GM12891 (cell line): ENCODE measurements around the gene NRXN3.

ENCODE experiments used
- PAX5 ChIP-seq: IDR thresholded peaks from 2 replicates; pipeline ENCODE4 v1.6.1; 2011; ENCODE audit warnings: low read length, moderate library complexity, mild to moderate bottlenecking; ENCODE audit not compliant: insufficient read depth, severe bottlenecking
- POLR2A ChIP-seq: IDR thresholded peaks from 2 replicates; pipeline ENCODE4 v1.6.1; 2011; ENCODE audit warnings: low read depth, low read length, control low read depth
- POLR2AphosphoS5 ChIP-seq: IDR thresholded peaks from 2 replicates; pipeline ENCODE4 v1.6.1; 2011; ENCODE audit warnings: low read depth, low read length, control low read depth
- TAF1 ChIP-seq: IDR thresholded peaks from 2 replicates; pipeline ENCODE4 v1.6.1; 2011; ENCODE audit warnings: low read depth, low read length, control low read depth

DNA sequence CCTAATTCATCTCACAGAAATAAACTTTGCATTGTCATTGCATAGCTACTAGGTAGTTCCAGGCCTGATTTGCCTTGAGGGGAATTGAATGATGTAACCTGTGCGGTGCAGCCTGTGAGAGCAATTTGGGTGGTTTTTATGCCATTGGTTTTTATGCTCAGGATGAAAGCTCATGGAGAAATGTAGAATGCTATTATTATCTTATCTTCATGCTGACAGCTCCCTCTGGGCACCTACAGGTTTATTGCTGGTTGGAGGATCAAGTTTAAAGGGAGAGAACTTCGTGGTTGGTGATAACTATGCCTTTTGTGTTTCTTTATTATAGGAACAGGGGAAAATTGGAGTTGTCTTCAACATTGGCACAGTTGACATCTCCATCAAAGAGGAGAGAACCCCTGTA, 1493.3 kb downstream of the NRXN3 start:
- TF ChIP-seq POLR2A (no peak), POLR2AphosphoS5 (no peak), TAF1 (no peak), PAX5 (no peak)
